Measurements from ENCODE around the gene ARMH3.

The ARMH3 gene

DNA sequence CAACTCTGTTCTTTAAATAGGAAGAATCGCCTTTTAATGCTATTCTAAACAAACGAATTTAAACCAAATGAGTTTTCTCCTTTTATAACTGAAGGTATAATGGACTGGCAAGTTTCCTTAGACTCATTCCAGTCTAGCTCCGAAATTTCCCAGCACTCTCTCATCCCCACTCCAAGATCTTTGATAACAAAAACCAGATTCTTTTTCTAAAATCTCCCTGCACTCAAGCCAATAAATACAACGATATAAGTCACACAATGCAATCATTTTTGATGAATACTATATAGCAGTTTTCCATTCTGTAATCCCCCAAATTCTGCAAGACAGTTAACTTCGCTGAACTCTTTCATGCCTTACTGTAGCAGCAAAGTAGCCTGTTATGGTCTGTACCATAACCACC, 239.6 kb downstream of the ARMH3 start:
- no peak for DNase-seq (ENCODE audit: extremely low read depth in 1 of 2, low read depth in 1 of 2)

DNA sequence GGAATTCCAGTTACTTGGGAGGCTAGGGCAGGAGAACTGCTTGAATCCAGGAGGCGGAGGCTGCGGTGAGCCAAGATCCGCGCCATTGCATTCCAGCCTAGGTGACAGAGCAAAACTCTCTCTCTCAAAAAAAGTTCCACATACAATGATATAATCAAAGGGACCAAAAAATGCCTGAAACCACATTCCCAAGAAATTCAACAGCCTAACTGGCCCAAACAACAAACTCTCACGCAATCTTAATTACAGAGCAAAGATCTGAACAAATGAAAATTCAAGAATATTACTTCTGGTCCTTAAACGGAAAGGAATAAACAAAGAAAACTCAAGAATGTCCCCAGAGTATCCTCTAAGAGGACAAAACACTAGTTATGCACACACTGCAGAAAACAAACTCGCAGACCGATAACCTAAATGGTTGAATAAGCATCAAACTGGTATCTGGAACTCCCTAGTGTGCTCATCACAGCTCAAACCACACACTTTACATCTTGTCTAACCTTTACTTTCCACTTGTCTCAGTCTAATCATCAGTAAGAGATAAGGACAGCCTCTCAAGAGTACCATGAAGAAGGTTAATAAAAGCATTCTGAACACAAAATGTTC, 241.4 kb downstream of the ARMH3 start:
- no peak for DNase-seq (ENCODE audit: extremely low read depth in 1 of 2, low read depth in 1 of 2)

DNA sequence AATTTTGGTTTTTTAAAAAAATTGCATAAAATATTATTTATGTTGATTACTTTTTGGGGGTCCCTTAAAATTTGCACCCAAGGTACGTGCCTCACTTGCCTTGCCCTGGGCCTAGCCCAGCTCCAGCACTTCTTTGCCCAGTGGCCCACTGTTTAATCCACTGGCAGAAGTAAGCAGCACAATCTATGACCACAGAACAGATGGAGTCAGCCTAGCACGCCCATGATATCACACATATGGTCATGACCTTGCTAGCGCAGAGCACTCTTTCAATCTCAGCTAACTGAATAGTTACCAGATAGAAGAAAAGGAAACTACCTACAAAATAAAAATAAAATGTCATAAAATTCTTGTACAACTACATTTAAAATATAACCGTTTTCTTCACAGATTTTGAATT, 243.4 kb downstream of the ARMH3 start:
- DNase-seq (ENCODE audit: extremely low read depth in 1 of 2, low read depth in 1 of 2) = no peak

DNA sequence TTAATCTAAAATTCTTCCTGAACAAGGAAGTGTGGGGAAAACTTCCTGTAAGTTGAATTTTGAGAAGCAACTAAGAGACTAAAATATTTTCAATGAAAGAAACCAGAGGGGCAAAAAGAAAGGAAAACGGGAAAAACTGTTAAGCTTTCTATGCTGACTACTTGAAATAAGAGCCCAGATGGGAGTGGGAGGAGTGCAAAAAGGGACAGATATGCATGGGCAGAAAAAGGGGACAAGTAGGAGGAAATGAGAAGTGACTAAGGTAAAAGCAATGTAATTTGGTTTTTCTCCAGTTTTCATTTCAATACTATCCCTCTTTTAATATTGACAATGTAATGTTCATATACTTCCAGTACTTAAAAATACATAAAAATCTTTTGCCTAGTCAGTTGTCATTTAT, 248.8 kb downstream of the ARMH3 start:
- no peak for DNase-seq (ENCODE audit: extremely low read depth in 1 of 2, low read depth in 1 of 2)

DNA sequence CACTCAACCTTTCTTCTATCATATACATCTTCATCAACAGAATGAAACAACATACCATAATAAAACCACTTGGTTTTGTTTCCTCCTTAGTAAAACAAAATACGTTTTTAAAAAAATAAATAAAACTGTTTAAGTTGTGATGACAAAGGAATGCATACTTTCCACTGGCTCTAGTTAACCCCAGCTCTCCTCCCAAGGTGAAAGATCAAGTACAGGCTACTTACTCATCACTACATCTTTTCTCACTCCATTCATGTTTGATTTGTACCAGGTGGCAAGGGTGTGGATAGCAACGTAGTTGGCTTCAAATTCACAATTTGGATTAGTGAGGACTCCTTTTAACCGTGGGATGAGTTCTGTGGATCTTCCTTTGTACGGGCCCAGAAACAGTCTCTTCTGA, 252.5 kb downstream of the ARMH3 start:
- no peak for DNase-seq (ENCODE audit: extremely low read depth in 1 of 2, low read depth in 1 of 2)

DNA sequence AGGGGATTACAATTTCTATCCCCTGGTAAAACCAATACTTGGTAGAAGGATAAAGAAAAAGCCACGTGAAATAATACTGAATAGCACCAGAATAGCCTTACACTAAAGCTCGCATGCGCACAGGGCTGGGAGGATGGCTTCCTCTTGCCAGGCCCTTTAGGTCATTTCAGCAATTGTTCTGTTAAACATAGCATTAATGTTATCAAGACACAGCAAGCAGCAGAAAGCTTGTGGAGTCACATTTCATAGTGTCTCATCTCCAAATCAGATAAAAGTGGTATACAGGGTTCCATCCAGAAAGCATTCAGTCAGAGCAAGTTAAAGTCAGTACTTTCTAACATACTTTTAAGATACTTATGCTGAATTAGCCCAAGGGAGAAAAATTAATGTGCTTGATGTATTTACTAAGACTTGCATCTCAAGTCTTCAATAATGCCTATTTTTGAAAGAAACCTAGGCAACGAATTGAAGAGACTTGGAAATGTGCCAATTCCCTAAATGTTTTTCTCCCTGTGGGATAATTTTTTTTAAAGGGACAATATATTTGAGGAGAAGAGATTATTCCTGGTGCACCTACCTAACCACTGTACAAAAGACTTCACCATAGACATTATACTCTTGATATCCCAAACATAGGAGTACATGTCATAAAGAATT, 258.4 kb downstream of the ARMH3 start:
- DNase-seq (ENCODE audit: extremely low read depth in 1 of 2, low read depth in 1 of 2) = no peak

Data from stimulated activated CD8-positive, alpha-beta memory T cell treated with anti-CD3 and anti-CD28 coated beads, Interleukin-7, amount 100 ng/mL, for 48 hours (primary cell).